HCT116 (cell line): ENCODE measurements around the gene FAM229A. TPM values are rescaled to one million over a fixed set of nuclear protein-coding genes. Genes with fewer than 3 reads are reported as not detected.

Experiments used
- ATAC-seq: fragments of 200-7000 bp; cut with Tn5 transposase; 2 replicates; pipeline ENCODE4 v1.9.1; 2020; ENCODE audit warnings: mild to moderate bottlenecking, moderate library complexity
- BruUV-seq: library from RNA; stranded (reverse); fragments of 400-500 nt; replicated peaks from 2 replicates; lab custom pipeline; 2021; lab: Mats Ljungman, UMichigan
- CTCF ChIA-PET: fragments of 300-600 bp; sonication (Branson Sonifier 250); formaldehyde crosslinking; loops from one replicate; lab custom pipeline; 2021; ENCODE audit warnings: antibody characterized with exemption; lab: Charles Lee
- POLR2A ChIA-PET: fragments of 300-600, 350-600 bp; sonication (Branson Sonifier 250); formaldehyde crosslinking; loops from one replicate; lab custom pipeline; 2021; ENCODE audit warnings: antibody characterized with exemption; lab: Charles Lee
- RAD21 ChIA-PET, 2 experiments: fragments of 300-600 bp; sonication (Branson Sonifier 250); formaldehyde crosslinking; loops; one replicate each; lab custom pipeline; 2023; ENCODE audit warnings: low total read pairs in 2 of 2; ENCODE audit not compliant: uncharacterized antibody in 2 of 2, unreplicated experiment in 2 of 2, low non-redundant PET in 1 of 2; lab: Charles Lee
- DNase-seq: peaks from one replicate; pipeline ENCODE4 v3.0.0-alpha.2; 2010; ENCODE audit warnings: low read depth, low spot score
- H2AFZ ChIP-seq: fragments of 200-600 bp; shearing (Covaris generic), sonication (generic); 2 replicates; pipeline ENCODE4 v1.6.1; 2017; ENCODE audit warnings: low read depth, mixed run types, mixed read lengths, antibody characterized with exemption, low read length; ENCODE audit not compliant: poor library complexity, severe bottlenecking
- H3K27ac ChIP-seq: 2 replicates; pipeline ENCODE4 v1.5.1; 2012; ENCODE audit warnings: low read depth, low read length
- H3K27me3 ChIP-seq: fragments of 200-600 bp; sonication (generic); 2 replicates; pipeline ENCODE4 v1.6.1; 2016; ENCODE audit warnings: mixed run types, low read length, mixed read lengths; ENCODE audit not compliant: insufficient read depth
- H3K36me3 ChIP-seq, 2 experiments: fragments of 200-500 bp in 1 of 2; fragments of 200-600 bp in 1 of 2; sonication (Bioruptor generic) in 1 of 2; sonication (generic) in 1 of 2; 2 replicates each; pipeline versions ENCODE4 v1.5.1 to v1.6.1; 2014 to 2016; ENCODE audit warnings: low read length in 2 of 2, inconsistent platforms in 1 of 2, mixed read lengths in 1 of 2, mixed run types in 1 of 2; ENCODE audit not compliant: insufficient read depth in 2 of 2, control insufficient read depth in 1 of 2
- H3K4me1 ChIP-seq, 2 experiments: fragments of 200-600 bp in 1 of 2; sonication (generic) in 1 of 2; 2 replicates each; pipeline versions ENCODE4 v1.5.1 to v1.6.1; 2012 to 2017; ENCODE audit warnings: low read length in 2 of 2, inconsistent platforms in 1 of 2, mild to moderate bottlenecking in 1 of 2, mixed read lengths in 1 of 2, mixed run types in 1 of 2, moderate library complexity in 1 of 2; ENCODE audit not compliant: insufficient read depth in 2 of 2, control insufficient read depth in 1 of 2
- H3K4me2 ChIP-seq: fragments of 200-600 bp; sonication (generic); 2 replicates; pipeline ENCODE4 v1.6.1; 2017; ENCODE audit warnings: mixed run types, low read length, mixed read lengths
- H3K4me3 ChIP-seq, 2 experiments: fragments of 200-600 bp in 1 of 2; sonication (generic) in 1 of 2; replicated peaks in 1 of 2; 2 replicates each; pipeline ENCODE4 v1.5.1; 2011 to 2016; ENCODE audit warnings: low read length in 2 of 2, control low read depth in 1 of 2, low read depth in 1 of 2, mild to moderate bottlenecking in 1 of 2, mixed read lengths in 1 of 2, mixed run types in 1 of 2
- H3K79me2 ChIP-seq: fragments of 200-600 bp; sonication (generic); 2 replicates; pipeline ENCODE4 v1.6.1; 2017; ENCODE audit warnings: mild to moderate bottlenecking, mixed run types, low read length, moderate library complexity, mixed read lengths; ENCODE audit not compliant: insufficient read depth
- H3K9ac ChIP-seq: fragments of 200-600 bp; sonication (generic); 2 replicates; pipeline ENCODE4 v1.6.1; 2016; ENCODE audit warnings: low read length, mixed read lengths
- H3K9me2 ChIP-seq: fragments of 200-600 bp; sonication (generic), shearing (Covaris generic); 2 replicates; pipeline ENCODE4 v1.6.1; 2017; ENCODE audit warnings: mixed run types, mild to moderate bottlenecking, moderate library complexity; ENCODE audit not compliant: insufficient read depth
- H3K9me3 ChIP-seq, 2 experiments: fragments of 200-500 bp in 1 of 2; fragments of 200-600 bp in 1 of 2; sonication (Bioruptor generic) in 1 of 2; sonication (generic) in 1 of 2; 2 replicates each; pipeline ENCODE4 v1.6.1; 2014 to 2017; ENCODE audit warnings: low read length in 2 of 2, mixed read lengths in 2 of 2, inconsistent platforms in 1 of 2, low read depth in 1 of 2, mild to moderate bottlenecking in 1 of 2, mixed run types in 1 of 2, moderate library complexity in 1 of 2; ENCODE audit not compliant: control insufficient read depth in 1 of 2, insufficient read depth in 1 of 2
- H4K20me1 ChIP-seq: fragments of 200-600 bp; sonication (generic), shearing (Covaris generic); 2 replicates; pipeline ENCODE4 v1.6.1; 2017; ENCODE audit warnings: mixed run types, mild to moderate bottlenecking, moderate library complexity; ENCODE audit not compliant: insufficient read depth
- CBX3 ChIP-seq: IDR thresholded peaks from 2 replicates; pipeline ENCODE4 v1.6.1; 2012; ENCODE audit warnings: low read depth
- CEBPB ChIP-seq: IDR thresholded peaks from 2 replicates; pipeline ENCODE4 v1.6.1; 2012; ENCODE audit warnings: low read depth
- EZH2 ChIP-seq: fragments of 200-600 bp; sonication (generic); IDR thresholded peaks from 2 replicates; pipeline ENCODE4 v1.6.1; 2017; ENCODE audit warnings: antibody characterized with exemption, mixed run types
- EZH2phosphoT487 ChIP-seq: fragments of 200-600 bp; IDR thresholded peaks from 2 replicates; pipeline ENCODE4 v1.6.1; 2018; ENCODE audit warnings: antibody characterized with exemption, borderline replicate concordance
- FOSL1 ChIP-seq: IDR thresholded peaks from 2 replicates; pipeline ENCODE4 v1.6.1; 2012; ENCODE audit warnings: low read depth
- POLR2AphosphoS5 ChIP-seq: IDR thresholded peaks from 2 replicates; pipeline ENCODE4 v1.6.1; 2011; ENCODE audit warnings: mild to moderate bottlenecking, low read depth, low read length, moderate library complexity
- SIN3A ChIP-seq: IDR thresholded peaks from 2 replicates; pipeline ENCODE4 v1.6.1; 2012; ENCODE audit warnings: low read depth
- SRF ChIP-seq: IDR thresholded peaks from 2 replicates; pipeline ENCODE4 v1.6.1; 2012; ENCODE audit warnings: low read depth
- ZNF274 ChIP-seq: fragments of 200-500 bp; sonication (Bioruptor generic); IDR thresholded peaks from 2 replicates; pipeline ENCODE4 v1.6.1; 2014; ENCODE audit warnings: mild to moderate bottlenecking, low read depth, low read length, inconsistent platforms
- intact Hi-C: fragments of 100-400 bp; cut with micrococcal nuclease; formaldehyde crosslinking; loops from 2 replicates; pipeline ENCODE4 v1.10.0; 2022
- total RNA-seq: library from RNA; stranded (reverse); gene quantifications from one replicate; pipeline ENCODE4 v1.2.1, GENCODE V29; 2021; ENCODE audit not compliant: unreplicated experiment
- TF ChIP-seq, protein P1 (sequence below): IDR thresholded peaks from 2 replicates; pipeline ENCODE4 v1.6.1; 2012; ENCODE audit warnings: low read depth
- TF ChIP-seq, protein P2 (sequence below): IDR thresholded peaks from 2 replicates; pipeline ENCODE4 v1.6.1; 2012

Gene FAM229A
- total RNA-seq, 1 experiment from 2014 or later = 16.1 TPM

DNA sequence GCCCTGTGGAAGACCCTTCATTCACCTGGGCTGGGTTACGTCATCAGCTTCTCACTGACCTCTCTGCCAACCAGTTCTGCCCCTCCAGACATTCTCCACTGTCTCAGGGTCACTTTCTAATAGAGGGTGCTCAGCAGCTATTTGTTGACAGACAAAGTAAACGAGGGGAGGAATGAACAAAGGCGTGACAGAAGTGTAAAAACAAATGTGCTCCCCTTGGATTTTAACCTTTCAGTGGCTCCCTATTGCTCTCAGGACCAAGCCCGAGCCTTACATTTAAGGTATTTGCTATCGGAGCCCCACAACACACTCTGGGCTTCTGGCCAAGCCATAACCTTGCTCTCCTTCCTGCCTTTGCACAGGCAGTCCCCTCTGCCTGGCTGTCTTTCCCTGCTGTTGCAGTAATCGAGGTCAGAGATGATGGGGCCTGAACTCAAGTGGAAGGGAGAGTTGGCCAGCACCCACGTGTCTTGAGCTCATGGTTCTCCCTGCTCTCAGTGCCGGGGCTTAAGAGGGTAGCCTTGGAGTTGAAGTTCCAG is 16.9 kb downstream of the FAM229A start:
- H4K20me1 ChIP-seq = no peaks in the 10 kb centered on the region
- H3K27me3 ChIP-seq = no peaks in the 10 kb centered on the region
- H3K4me3 ChIP-seq = no peak overlapping the region
- no peak overlapping the region for H3K4me2 ChIP-seq
- no peak for TF ChIP-seq EZH2
- no peak for TF ChIP-seq EZH2phosphoT487
- TF ChIP-seq, protein P1, sequence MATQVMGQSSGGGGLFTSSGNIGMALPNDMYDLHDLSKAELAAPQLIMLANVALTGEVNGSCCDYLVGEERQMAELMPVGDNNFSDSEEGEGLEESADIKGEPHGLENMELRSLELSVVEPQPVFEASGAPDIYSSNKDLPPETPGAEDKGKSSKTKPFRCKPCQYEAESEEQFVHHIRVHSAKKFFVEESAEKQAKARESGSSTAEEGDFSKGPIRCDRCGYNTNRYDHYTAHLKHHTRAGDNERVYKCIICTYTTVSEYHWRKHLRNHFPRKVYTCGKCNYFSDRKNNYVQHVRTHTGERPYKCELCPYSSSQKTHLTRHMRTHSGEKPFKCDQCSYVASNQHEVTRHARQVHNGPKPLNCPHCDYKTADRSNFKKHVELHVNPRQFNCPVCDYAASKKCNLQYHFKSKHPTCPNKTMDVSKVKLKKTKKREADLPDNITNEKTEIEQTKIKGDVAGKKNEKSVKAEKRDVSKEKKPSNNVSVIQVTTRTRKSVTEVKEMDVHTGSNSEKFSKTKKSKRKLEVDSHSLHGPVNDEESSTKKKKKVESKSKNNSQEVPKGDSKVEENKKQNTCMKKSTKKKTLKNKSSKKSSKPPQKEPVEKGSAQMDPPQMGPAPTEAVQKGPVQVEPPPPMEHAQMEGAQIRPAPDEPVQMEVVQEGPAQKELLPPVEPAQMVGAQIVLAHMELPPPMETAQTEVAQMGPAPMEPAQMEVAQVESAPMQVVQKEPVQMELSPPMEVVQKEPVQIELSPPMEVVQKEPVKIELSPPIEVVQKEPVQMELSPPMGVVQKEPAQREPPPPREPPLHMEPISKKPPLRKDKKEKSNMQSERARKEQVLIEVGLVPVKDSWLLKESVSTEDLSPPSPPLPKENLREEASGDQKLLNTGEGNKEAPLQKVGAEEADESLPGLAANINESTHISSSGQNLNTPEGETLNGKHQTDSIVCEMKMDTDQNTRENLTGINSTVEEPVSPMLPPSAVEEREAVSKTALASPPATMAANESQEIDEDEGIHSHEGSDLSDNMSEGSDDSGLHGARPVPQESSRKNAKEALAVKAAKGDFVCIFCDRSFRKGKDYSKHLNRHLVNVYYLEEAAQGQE = no peak
- no peak for TF ChIP-seq CBX3
- TF ChIP-seq, protein P2, sequence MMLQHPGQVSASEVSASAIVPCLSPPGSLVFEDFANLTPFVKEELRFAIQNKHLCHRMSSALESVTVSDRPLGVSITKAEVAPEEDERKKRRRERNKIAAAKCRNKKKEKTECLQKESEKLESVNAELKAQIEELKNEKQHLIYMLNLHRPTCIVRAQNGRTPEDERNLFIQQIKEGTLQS = no peak
- no peak for TF ChIP-seq CEBPB
- TF ChIP-seq SIN3A = no peak
- no peak for TF ChIP-seq SRF
- TF ChIP-seq POLR2AphosphoS5 = no peak
- no peak for TF ChIP-seq FOSL1
- no peak for TF ChIP-seq ZNF274
- no peaks in the 10 kb centered on the region for H3K9me3 ChIP-seq
- no TSS peak for BruUV-seq
- H3K9ac ChIP-seq = no peak overlapping the region
- no peaks in the 10 kb centered on the region for H3K4me1 ChIP-seq
- no peak overlapping the region for H2AFZ ChIP-seq
- DNase-seq (no peak), ATAC-seq (no peak)
- POLR2A ChIA-PET = interaction anchor here (3.3 kb wide), 1 partner anchor 9 kb away, joined by 22 read pairs; the partner anchor contains the start of gene MARCKSL1
- H3K36me3 ChIP-seq = no peaks in the 10 kb centered on the region
- intact Hi-C loops = no loop called here
- H3K79me2 ChIP-seq = no peaks in the 10 kb centered on the region
- RAD21 ChIA-PET = no interaction called here
- CTCF ChIA-PET = no interaction called here
- no peak overlapping the region for H3K27ac ChIP-seq
- no peaks in the 10 kb centered on the region for H3K9me2 ChIP-seq
